GM19455 (cell line): Measurements from ENCODE around the gene CDRT15L2.
"Not testable (repeated sequence)": the region's sequence is repeated elsewhere in the genome, so short reads cannot be mapped to it uniquely, and the experiment has no call there.

Experiments used
- ATAC-seq: cut with Tn5 transposase; IDR thresholded peaks from one replicate; pipeline ENCODE4 v1.9.1; 2021; ENCODE audit not compliant: unreplicated experiment

CDRT15L2 gene

GRCh38 chr17:20573216-20573615, 6.3 kb upstream of the CDRT15L2 start:
- ATAC-seq, result not testable (repeated sequence)

GRCh38 chr17:20575071-20575470, 4.5 kb upstream of the CDRT15L2 start:
- not testable (repeated sequence) for ATAC-seq

- not testable (repeated sequence) for ATAC-seq
These were observed 4.5 kb downstream of the CDRT15L2 start for GRCh38 chr17:20583891-20584577.

- ATAC-seq, result not testable (repeated sequence)
These were observed 9.4 kb downstream of the CDRT15L2 start for GRCh38 chr17:20588744-20589453.

GRCh38 chr17:20589454-20589810, 9.9 kb downstream of the CDRT15L2 start:
- not testable (repeated sequence) for ATAC-seq

- ATAC-seq, result not testable (repeated sequence)
These were observed 11.5 kb downstream of the CDRT15L2 start for GRCh38 chr17:20591040-20591439.

- ATAC-seq, result not testable (repeated sequence)
These were observed 26.0 kb downstream of the CDRT15L2 start for GRCh38 chr17:20605568-20605967.

GRCh38 chr17:20609490-20609889, 30.0 kb downstream of the CDRT15L2 start:
- ATAC-seq, result not testable (repeated sequence)

GRCh38 chr17:20611309-20611708, 31.8 kb downstream of the CDRT15L2 start:
- no peak for ATAC-seq

GRCh38 chr17:20612635-20613034, 33.1 kb downstream of the CDRT15L2 start:
- no peak for ATAC-seq

GRCh38 chr17:20613248-20613647, 33.7 kb downstream of the CDRT15L2 start:
- ATAC-seq, result no peak

GRCh38 chr17:20613905-20614304, 34.4 kb downstream of the CDRT15L2 start:
- ATAC-seq, result no peak

- ATAC-seq, result not testable (repeated sequence)
These were observed 35.9 kb downstream of the CDRT15L2 start for GRCh38 chr17:20615461-20615860.
